Frontal cortex (tissue), 4 donors: ENCODE results near the gene FAM72D. TPM values are rescaled to one million over a fixed set of nuclear protein-coding genes. Genes with fewer than 3 reads are reported as not detected.
A peak's percentile ranks its signal among the peaks of the same experiment; 100 is the strongest.
"Not testable (repeated sequence)": the region's sequence is repeated elsewhere in the genome, so short reads cannot be mapped to it uniquely, and the experiment has no call there.

Experiments used
- DNase-seq, 2 donors: peaks; one replicate each; pipeline ENCODE4 v3.0.0; 2012; ENCODE audit warnings: low spot score in 2 of 2
- FAIRE-seq: peaks from 2 replicates; lab custom pipeline; 2012; peaks lifted over from hg19 to GRCh38; lab: Jason Lieb, UNC
- total RNA-seq: library from RNA; depleted of rRNA; stranded (reverse); fragments of >200 nt; gene quantifications from one replicate; pipeline ENCODE4 v1.2.3, GENCODE V29; 2014
- donor health status: control.
- donor health status: control.
- donor health status: control.

The FAM72D gene
- total RNA-seq, result 0.41 TPM

GRCh38 chr1:145095284-145096057 is at the start of gene FAM72D, which contains the start of gene SRGAP2B:
Gene FAM72D, plus strand, starts transcription at chr1:145095974. Its CDS starts 874 bp downstream, at chr1:145096848.
Gene SRGAP2B, minus strand, starts transcription at chr1:145095328. Its CDS starts 2,427 bp downstream, at chr1:145092901.
- not testable (repeated sequence) for DNase-seq
- FAIRE-seq, result peak; percentile 99

- not testable (repeated sequence) for FAIRE-seq, DNase-seq
Observed at GRCh38 chr1:145047553-145047952, 48.2 kb upstream of the FAM72D start.

GRCh38 chr1:145048181-145048856 is 47.5 kb upstream of the FAM72D start:
- not testable (repeated sequence) for FAIRE-seq, DNase-seq

- not testable (repeated sequence) for DNase-seq, FAIRE-seq
Observed at GRCh38 chr1:145052019-145052776, 43.6 kb upstream of the FAM72D start.

DNA sequence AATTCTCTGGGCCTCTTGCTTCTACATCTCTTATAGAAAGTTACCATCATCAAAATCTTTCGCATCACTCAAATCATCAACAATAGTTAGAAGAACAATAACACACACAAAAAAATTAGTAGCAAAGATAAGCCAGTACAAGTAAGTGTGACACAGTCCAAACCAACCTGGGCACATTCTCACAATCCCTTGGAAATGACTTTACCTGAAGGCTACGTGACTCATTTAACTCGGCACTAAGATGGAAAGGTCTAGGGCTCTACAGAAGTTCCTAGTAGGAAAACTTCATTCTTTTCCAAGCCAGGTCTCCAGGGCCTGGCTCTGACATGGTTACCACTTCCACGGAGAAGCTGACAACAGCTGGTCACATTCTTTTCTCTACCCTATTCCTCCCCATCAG is 42.3 kb upstream of the FAM72D start:
- DNase-seq, FAIRE-seq: not testable (repeated sequence)

DNA sequence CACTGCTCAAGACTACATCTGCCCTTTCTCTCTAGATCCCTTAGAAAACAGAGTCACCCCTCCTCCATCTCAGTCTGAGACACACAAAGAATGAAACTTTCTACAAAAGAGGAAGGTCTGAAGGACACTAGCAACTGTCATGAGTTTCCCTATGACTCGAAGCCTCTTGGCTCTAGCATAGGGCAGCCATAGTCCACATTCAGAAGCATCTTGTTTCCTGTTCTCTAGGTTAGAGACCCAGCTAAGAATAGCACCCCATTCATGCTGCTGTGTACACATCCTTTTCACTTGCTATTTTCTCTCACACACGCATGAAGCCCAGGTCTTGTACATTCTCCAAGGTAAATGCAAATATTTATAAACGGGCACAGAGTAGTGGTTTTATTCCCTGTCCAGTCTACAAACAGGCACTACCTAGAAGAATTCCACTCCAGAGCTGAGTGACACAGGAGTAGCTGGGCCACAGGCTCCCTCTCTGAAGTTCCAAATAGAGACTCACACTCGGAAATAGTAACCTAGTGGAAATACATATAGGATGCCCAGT is 40.5 kb upstream of the FAM72D start:
- not testable (repeated sequence) for DNase-seq, FAIRE-seq

DNA sequence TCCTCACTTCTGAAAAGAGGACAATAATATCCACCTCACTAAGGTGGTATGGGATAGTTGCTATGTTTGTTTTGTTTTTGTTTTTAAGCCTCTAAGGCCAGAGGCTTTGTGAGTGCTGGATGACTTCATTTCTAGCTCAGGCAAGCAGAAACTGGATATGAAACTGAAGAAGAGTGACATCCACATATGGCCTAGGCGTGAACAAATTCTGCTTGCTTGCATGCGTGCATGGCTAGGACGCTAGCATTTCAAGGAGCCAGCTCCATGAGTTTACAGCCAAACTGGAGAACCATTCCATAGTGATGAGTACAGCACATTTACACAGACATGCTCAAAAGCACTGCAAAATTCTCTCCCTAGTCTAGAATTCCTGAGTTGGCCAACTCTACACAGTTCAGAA is 37.6 kb upstream of the FAM72D start:
- not testable (repeated sequence) for FAIRE-seq, DNase-seq

GRCh38 chr1:145063285-145063684 is 32.5 kb upstream of the FAM72D start:
- DNase-seq, FAIRE-seq: not testable (repeated sequence)

DNA sequence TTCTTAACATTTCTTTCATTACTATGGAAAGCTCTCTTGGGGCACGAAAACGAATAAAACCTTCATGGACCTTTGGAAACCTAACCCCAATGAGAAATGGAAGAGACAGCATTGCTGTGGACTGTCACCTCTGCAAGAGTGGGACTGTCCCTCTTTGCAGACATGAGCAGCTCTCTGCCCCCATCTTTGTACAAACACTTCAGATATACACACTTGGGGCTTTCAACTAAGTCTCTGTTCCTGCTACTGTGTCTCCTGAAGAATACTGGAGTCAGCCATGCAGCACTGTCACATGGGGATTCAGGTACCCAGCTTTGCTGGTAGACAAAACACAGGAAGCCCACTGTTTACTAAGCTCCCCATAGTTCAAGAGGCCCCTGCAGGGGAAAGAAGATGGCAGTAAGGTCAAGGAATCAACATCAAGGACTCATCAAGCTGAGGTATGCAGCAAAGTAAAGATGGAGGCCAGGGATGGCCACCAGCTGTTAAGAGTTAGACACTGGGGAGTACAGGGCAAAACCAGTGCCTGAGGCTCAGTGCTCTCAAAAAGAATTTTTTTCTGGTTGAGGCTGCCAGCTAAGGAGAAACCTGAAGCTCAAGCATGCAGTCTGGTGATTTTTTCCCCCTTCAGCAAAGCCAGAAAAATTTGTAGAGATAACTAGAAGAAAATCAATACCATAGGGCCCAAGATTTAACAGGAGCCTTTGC is 31.7 kb upstream of the FAM72D start:
- not testable (repeated sequence) for FAIRE-seq, DNase-seq

- FAIRE-seq, DNase-seq: not testable (repeated sequence)
Observed at GRCh38 chr1:145065194-145065826, 30.5 kb upstream of the FAM72D start.

DNA sequence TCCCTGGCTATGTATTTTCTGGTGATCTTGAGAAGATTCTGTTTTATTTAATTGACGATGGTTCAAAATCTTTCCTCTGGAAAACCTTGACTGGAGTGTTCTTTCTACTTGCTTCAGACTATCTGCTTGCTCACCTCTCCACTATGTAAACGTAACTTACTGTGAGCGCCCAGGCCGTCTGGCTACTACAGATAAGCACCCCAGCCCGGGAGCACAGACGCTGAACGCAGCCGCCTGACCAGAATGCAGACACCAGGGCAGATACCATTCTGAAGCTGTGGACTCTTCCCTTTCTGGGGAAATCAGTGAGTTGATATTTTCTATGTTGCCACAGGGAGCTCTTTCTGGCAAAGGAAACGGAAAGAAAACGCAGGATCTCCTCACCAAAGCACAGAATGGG is 29.3 kb upstream of the FAM72D start:
- not testable (repeated sequence) for DNase-seq, FAIRE-seq

GRCh38 chr1:145071569-145071968 is 24.2 kb upstream of the FAM72D start:
- not testable (repeated sequence) for FAIRE-seq

DNA sequence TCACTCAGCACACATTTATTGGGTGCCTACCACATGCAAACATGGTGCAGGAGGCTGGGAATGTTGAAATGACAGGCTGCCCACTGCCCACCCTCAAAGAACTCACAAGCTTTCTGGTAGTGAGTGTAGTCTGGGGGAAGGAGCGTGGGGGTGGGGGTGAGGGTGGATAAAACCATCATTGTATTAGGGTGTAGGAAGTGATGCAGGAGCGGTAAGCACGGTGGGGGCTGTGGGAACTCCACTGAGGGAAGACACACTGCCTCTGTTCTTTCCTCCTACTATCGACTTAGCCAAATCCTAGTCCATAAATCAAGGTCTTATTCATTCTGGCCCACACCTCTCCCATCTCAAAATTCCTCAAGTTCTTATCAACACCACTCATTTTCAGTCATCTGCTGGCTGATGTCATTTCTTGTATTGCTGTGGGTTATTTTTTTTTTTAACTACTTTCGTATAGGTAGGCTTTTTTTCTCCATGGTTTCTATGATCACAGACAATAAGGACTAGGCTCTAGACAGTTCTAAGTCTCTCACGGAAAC is 21.7 kb upstream of the FAM72D start:
- FAIRE-seq, result not testable (repeated sequence)

More at GRCh38 chr1:145071569-145071968, 24.2 kb upstream of the FAM72D start:
- DNase-seq, result not testable (repeated sequence)

DNA sequence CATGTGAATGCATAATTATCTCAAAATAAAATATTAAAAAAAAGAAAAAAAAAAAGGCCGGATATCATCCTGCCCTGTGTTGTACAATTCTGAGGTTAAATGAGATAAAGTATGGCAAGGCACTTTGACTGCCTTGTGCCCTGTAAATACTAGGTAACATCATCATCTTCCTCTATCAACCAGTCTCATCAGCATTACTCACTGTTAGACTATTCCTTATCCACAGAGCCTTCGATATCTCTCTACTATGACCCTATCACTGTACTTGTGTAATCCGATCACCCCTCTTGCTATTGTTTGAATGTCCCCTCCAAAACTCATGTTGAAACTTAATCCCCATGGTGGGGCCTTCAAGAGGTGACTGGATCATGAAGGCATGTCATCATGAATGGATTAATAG is 18.9 kb upstream of the FAM72D start:
- not testable (repeated sequence) for DNase-seq, FAIRE-seq

More for the DNA sequence above, 21.7 kb upstream of the FAM72D start:
- DNase-seq, result not testable (repeated sequence)

GRCh38 chr1:145077872-145078786 is 17.6 kb upstream of the FAM72D start:
- not testable (repeated sequence) for FAIRE-seq, DNase-seq

GRCh38 chr1:145078787-145079370 is 16.9 kb upstream of the FAM72D start:
- not testable (repeated sequence) for DNase-seq, FAIRE-seq

- FAIRE-seq, DNase-seq: not testable (repeated sequence)
Observed at GRCh38 chr1:145079737-145080136, 16.0 kb upstream of the FAM72D start.
